Measurements from ENCODE around the gene DLG2. TPM values are rescaled to one million over a fixed set of nuclear protein-coding genes. Genes with fewer than 3 reads are reported as not detected.

The DLG2 gene
- total RNA-seq, 1 donor from 2014 or later, result 7.2 TPM

DNA sequence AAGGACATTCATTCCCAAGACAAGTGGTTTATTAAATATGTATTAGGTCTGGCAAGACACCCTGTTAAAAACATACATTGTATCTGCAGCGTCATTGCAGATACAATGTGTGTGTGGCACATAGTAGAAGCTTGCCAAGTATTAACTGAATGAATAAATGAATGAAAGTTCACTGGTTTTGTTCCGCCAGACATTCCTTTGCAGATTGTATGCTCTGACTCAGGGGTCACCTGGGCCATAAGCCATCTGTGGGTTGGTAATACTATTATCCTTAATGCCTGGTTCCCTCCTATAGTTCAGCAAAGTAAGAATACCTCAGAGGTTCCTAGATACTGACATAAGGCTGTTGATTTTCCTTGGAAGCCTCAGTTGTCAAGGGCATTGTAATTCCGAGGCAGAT lies 1963.7 kb downstream of the DLG2 start:
- no peaks in the 10 kb centered on the region for H3K36me3 ChIP-seq
- ATAC-seq (no peak), DNase-seq (no peak)
- H3K9me3 ChIP-seq, result no peaks in the 10 kb centered on the region
- H3K4me3 ChIP-seq, result no peak overlapping the region
- intact Hi-C loops (cut with DNase I), result no loop called here
- H3K4me1 ChIP-seq, result no peaks in the 10 kb centered on the region
- TF ChIP-seq, protein P1, sequence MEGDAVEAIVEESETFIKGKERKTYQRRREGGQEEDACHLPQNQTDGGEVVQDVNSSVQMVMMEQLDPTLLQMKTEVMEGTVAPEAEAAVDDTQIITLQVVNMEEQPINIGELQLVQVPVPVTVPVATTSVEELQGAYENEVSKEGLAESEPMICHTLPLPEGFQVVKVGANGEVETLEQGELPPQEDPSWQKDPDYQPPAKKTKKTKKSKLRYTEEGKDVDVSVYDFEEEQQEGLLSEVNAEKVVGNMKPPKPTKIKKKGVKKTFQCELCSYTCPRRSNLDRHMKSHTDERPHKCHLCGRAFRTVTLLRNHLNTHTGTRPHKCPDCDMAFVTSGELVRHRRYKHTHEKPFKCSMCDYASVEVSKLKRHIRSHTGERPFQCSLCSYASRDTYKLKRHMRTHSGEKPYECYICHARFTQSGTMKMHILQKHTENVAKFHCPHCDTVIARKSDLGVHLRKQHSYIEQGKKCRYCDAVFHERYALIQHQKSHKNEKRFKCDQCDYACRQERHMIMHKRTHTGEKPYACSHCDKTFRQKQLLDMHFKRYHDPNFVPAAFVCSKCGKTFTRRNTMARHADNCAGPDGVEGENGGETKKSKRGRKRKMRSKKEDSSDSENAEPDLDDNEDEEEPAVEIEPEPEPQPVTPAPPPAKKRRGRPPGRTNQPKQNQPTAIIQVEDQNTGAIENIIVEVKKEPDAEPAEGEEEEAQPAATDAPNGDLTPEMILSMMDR (IDR thresholded peaks at IDR 0.05), result no peak
- H3K27me3 ChIP-seq (ENCODE audit: low read depth), result no peaks in the 10 kb centered on the region
- H3K27ac ChIP-seq, result no peak overlapping the region

DNA sequence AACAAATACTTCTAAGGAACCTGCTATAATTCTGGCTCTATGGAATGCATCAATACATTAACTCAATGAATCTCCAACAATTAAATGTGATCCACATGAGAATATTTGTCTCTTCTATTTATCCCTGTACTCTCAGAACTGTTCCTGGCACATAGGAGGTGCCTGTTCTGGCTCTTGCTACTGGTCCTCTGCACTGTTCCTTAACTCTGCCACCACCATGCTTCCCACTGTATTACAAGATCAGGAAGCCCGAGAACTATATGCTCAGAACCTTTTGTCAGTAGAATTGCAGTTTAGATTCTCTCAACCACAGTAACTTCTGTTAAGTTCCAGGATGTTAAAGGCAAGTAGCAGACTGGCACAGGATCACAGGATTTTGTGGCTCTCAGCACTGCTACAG lies 1964.7 kb downstream of the DLG2 start:
- Histone ChIP-seq H3K9me3 (no peaks in the 10 kb centered on the region), H3K4me1 (no peaks in the 10 kb centered on the region), H3K36me3 (no peaks in the 10 kb centered on the region), H3K27ac (no peak overlapping the region), H3K4me3 (no peak overlapping the region), H3K27me3 (ENCODE audit: low read depth) (no peaks in the 10 kb centered on the region)
- TF ChIP-seq, protein P1 (IDR thresholded peaks at IDR 0.05), result no peak
- ATAC-seq (no peak), DNase-seq (no peak)
- intact Hi-C loops (cut with DNase I), result no loop called here

DNA sequence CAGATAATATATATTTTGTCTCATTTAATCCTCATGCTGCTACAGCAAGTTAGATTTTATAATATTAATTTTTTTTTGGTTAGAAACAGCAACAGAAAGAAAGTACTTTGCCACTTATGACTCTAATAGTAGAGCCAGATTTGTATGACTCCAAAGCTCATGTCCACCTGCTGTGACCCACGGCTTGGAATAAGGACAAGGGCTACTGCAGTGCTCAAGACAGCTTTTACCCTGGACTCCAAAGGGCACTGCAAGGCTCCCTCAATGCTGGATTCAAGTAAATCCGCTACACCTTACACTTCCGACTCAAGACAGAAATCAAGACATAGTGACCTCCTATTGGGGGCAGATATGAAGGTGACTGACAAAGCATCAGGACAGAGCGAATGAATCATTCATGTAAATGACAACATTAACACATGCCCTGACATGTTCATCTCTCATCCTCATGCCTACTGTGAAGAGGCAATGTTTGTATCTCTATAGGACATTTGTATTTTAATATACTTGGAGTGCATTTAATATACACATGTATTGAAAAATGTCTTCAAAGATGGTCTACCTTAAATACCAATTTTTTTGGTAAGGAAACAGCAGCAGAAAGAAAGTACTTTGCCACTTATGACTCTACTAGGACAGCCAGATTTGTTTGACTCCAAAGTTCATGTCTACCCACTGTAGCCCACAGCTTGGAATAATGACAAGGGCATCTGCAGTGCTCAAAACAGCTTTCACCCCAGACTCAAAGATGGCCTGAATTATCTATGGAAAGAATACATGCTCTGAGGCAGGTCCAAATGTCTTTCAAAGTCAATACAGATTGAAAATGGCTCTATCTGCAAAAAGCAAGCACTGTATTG lies 1965.4 kb downstream of the DLG2 start:
- no peaks in the 10 kb centered on the region for H3K36me3 ChIP-seq
- TF ChIP-seq, protein P1 (IDR thresholded peaks at IDR 0.05), result no peak
- intact Hi-C loops (cut with DNase I), result no loop called here
- H3K27me3 ChIP-seq (ENCODE audit: low read depth), result no peaks in the 10 kb centered on the region
- DNase-seq, result no peak
- H3K9me3 ChIP-seq, result no peaks in the 10 kb centered on the region
- H3K4me3 ChIP-seq, result no peak overlapping the region
- no peak overlapping the region for H3K27ac ChIP-seq
- H3K4me1 ChIP-seq, result no peaks in the 10 kb centered on the region
- no peak for ATAC-seq

DNA sequence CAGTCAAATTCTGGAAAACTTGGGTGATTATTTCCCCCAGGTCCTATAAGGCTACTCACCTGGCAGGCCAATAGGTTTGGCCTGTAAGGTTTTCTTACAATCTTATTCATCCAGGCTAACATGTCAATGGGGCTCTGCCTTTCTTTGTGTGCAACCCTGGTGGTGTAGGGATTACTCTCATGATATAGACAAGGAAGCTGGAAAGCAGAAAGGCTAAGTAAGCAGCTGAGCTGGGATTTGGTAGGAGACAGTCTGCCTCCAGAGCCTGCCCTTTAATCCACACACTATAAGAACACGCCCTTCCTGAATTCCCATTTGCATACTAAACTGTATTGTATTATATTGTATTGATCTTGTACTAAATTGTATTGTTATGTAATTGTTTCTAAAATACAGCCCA lies 1967.7 kb downstream of the DLG2 start:
- no peaks in the 10 kb centered on the region for H3K27me3 ChIP-seq (ENCODE audit: low read depth)
- DNase-seq (no peak), ATAC-seq (no peak)
- no peak overlapping the region for H3K4me3 ChIP-seq
- intact Hi-C loops (cut with DNase I), result no loop called here
- TF ChIP-seq, protein P1 (IDR thresholded peaks at IDR 0.05), result no peak
- no peaks in the 10 kb centered on the region for H3K9me3 ChIP-seq
- no peak overlapping the region for H3K27ac ChIP-seq
- H3K4me1 ChIP-seq, result no peaks in the 10 kb centered on the region
- no peaks in the 10 kb centered on the region for H3K36me3 ChIP-seq

DNA sequence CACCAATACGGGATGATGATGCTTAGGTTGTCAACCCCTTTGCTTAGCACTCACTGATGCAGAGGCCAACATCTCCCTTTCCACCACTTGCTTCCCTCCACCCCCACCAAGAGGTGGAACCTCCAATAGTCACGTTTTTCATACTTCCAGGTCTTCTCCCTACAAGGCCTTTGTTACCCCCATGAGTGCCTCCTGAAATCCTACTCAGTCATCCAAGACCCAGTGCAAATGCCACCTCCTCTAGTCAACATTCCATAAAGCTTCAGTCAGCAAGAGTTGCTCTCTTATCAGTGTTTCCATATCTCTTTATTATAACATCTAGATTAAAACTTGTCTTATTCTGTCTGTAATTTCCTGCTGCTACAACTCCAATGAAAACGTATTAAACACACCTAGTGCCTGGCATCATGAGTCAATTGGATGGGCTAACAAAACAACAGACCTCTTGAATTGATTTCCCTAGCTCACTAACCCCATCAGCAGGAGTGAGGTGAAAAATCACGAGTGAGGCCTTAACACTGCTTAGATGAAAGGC lies 1970.3 kb downstream of the DLG2 start:
- no peak for ATAC-seq

More for the DNA sequence above, 1970.3 kb downstream of the DLG2 start:
- TF ChIP-seq, protein P1 (IDR thresholded peaks at IDR 0.05), result no peak
- Histone ChIP-seq H3K9me3 (no peaks in the 10 kb centered on the region), H3K4me3 (no peak overlapping the region), H3K27me3 (ENCODE audit: low read depth) (no peaks in the 10 kb centered on the region), H3K36me3 (no peaks in the 10 kb centered on the region), H3K27ac (no peak overlapping the region), H3K4me1 (no peaks in the 10 kb centered on the region)
- DNase-seq, result no peak
- intact Hi-C loops (cut with DNase I), result no loop called here
